Coronary artery (tissue), 2 donors: ENCODE data around the gene UGT2B7.

Experiments
- DNase-seq: peaks from one replicate; pipeline ENCODE4 v3.0.0-alpha.2; 2017; ENCODE audit warnings: low spot score
- H3K27ac ChIP-seq, 2 donors: fragments of 200-600 bp; sonication (generic); one replicate each; pipeline ENCODE4 v1.5.1; 2016 to 2019
- H3K4me3 ChIP-seq: fragments of 200-600 bp; sonication (generic); 2 replicates; pipeline ENCODE4 v1.5.1; 2016; ENCODE audit warnings: mild to moderate bottlenecking, moderate library complexity
- TF ChIP-seq, protein P1 (sequence below): fragments of 200-600 bp; sonication (generic); IDR thresholded peaks from one replicate; pipeline ENCODE4 v1.5.1; 2019; ENCODE audit warnings: antibody characterized with exemption

UGT2B7 gene

DNA sequence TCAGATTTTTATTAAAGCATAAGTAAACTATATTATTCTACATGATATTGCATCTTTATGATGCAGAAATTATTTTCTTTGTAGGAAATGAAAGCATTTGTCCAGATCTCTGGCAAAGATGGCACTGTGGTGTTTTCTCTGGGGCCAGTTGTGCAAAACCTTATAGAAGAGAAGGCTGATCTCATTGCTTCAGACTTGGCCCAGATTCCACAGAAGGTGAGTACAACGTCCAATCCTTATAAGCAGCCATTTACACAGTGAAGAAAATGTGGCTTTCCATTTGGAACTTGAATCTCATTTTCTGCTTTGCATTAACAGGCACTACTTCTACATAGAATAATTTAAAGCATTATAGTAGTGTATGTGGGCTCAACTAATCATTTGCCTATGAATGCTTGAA is 6.9 kb upstream of the UGT2B7 start:
- no peak overlapping the region for H3K27ac ChIP-seq
- TF ChIP-seq, protein P1, sequence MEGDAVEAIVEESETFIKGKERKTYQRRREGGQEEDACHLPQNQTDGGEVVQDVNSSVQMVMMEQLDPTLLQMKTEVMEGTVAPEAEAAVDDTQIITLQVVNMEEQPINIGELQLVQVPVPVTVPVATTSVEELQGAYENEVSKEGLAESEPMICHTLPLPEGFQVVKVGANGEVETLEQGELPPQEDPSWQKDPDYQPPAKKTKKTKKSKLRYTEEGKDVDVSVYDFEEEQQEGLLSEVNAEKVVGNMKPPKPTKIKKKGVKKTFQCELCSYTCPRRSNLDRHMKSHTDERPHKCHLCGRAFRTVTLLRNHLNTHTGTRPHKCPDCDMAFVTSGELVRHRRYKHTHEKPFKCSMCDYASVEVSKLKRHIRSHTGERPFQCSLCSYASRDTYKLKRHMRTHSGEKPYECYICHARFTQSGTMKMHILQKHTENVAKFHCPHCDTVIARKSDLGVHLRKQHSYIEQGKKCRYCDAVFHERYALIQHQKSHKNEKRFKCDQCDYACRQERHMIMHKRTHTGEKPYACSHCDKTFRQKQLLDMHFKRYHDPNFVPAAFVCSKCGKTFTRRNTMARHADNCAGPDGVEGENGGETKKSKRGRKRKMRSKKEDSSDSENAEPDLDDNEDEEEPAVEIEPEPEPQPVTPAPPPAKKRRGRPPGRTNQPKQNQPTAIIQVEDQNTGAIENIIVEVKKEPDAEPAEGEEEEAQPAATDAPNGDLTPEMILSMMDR, result no peak
- DNase-seq, result no peak
- H3K4me3 ChIP-seq, result no peak overlapping the region

DNA sequence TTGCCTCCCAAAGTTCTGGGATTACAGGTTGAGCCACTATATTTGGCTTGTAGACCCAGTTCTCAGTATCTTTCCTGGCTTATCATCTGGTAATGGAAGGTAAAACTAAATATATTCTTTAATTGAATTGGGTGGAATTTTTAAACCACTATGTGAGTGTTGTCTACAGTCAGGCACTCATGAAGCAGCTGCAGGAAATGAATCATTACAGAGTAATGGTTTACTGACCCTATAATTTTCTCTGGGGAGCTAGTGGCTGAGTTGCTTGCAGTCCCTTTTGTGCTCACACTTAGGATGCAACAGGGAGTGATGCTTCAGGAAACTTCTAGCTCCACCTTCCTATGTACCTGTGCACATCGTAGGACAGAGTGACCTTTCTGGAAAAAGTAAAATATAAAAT is 4.1 kb upstream of the UGT2B7 start:
- TF ChIP-seq, protein P1, result no peak
- Histone ChIP-seq H3K27ac (no peak overlapping the region), H3K4me3 (no peak overlapping the region)
- no peak for DNase-seq

DNA sequence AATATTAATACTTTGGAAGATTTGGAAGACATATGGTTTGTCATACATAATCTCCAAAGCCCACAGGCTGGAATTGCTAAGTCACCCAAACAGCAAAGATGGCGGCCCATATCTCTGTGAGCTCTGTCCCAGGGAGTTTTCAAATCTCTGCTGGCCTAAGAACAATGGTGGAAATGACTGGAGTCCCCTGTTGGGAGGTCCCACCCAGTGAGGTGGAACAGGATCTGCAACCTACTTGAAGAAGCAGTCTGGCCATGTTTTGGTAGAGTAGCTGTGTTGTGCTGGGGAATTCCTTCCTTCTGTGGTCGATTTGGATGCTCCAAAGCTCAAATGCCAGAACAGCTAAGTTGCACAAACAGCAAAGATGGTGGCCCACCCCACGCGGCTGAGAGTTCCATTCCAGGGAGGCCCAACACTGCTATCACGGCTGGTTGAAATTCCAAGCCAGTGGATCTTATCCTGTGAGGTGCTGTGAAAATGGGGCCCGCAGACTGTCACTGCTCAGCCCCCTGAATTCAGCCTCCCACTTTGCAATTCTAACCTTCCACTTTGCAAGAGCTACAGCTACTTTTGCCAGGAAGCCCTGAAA is 3.2 kb upstream of the UGT2B7 start:
- Histone ChIP-seq H3K4me3 (no peak overlapping the region), H3K27ac (no peak overlapping the region)
- TF ChIP-seq, protein P1, result no peak
- DNase-seq, result no peak

DNA sequence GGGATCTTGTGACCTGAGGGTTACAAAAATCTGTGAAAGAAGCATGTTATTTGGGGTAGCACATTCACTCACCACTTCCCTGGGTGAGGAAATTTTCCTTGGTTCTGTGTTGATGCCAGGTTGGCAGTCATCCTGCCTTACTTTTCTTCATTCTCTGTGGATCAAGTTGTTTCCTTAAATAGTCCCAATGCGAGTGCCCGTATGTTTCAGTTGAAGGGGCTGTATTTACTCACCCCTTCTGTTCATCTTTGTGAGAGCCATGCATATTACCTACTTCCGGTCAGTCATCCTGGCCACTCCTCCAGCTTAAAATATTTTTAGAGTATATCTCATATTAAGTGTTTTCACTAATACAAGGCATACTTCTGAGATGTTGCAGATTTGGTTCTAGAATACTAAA is 2.6 kb upstream of the UGT2B7 start:
- TF ChIP-seq, protein P1, result no peak
- Histone ChIP-seq H3K27ac (no peak overlapping the region), H3K4me3 (no peak overlapping the region)
- DNase-seq, result no peak

DNA sequence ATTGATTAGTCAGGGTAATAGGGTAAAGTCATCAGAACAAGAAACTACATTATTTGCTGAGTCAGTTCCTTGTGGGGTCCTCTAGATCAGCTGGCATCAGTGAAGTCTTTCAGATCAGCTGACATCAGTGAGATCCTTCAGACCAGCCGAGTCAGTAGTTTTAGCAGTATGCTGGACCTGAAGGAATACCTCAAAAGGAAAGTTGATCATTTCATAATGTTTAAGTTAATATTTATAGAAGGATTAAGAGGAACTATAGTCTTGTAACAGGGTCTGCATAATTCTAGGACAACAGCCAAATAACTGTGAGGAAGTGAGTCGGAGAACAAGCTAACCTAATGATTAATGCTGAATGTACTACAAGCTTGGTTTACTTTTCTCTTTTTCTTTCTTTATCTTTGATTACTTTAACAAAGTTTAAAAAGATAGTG is 958 bp upstream of the UGT2B7 start:
- TF ChIP-seq, protein P1, result no peak
- no peak overlapping the region for H3K27ac ChIP-seq
- no peak overlapping the region for H3K4me3 ChIP-seq
- no peak for DNase-seq

DNA sequence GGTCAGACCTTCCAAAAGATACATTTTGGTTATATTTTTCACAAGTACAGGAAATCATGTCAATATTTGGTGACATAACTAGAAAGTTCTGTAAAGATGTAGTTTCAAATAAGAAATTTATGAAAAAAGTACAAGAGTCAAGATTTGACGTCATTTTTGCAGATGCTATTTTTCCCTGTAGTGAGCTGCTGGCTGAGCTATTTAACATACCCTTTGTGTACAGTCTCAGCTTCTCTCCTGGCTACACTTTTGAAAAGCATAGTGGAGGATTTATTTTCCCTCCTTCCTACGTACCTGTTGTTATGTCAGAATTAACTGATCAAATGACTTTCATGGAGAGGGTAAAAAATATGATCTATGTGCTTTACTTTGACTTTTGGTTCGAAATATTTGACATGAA is 536 bp downstream of the UGT2B7 start:
- no peak overlapping the region for H3K4me3 ChIP-seq
- TF ChIP-seq, protein P1, result no peak
- no peak for DNase-seq
- no peak overlapping the region for H3K27ac ChIP-seq

DNA sequence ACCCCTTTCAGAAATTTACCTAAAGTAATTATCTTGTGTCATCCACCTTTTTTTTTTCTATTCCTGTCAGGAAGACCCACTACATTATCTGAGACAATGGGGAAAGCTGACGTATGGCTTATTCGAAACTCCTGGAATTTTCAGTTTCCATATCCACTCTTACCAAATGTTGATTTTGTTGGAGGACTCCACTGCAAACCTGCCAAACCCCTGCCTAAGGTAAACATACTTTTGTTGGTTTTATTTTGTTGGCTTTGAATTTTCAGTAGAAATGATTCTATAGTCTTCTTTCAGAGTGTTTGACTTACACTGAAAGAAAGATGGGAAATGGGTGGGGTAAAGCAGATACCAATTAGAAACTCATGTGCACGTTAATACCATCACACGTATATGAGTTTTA is 2.2 kb downstream of the UGT2B7 start:
- Histone ChIP-seq H3K27ac (no peak overlapping the region), H3K4me3 (no peak overlapping the region)
- TF ChIP-seq, protein P1, result no peak
- no peak for DNase-seq
